Endothelial cell of umbilical vein (primary cell): ENCODE results near the gene SYNE1. TPM values are rescaled to one million over a fixed set of nuclear protein-coding genes. Genes with fewer than 3 reads are reported as not detected.

ENCODE experiments used
- BruUV-seq: library from RNA; stranded (reverse); fragments of 400-500 nt; replicated peaks from 2 replicates; lab custom pipeline; 2021; lab: Mats Ljungman, UMichigan
- CTCF ChIA-PET: fragments of 300-600, 350-600 bp; sonication (Branson Sonifier 250); formaldehyde crosslinking; loops from one replicate; lab custom pipeline; 2021; ENCODE audit warnings: antibody characterized with exemption, inconsistent platforms; lab: Charles Lee
- POLR2A ChIA-PET: fragments of 300-600, 350-600 bp; sonication (Branson Sonifier 250); formaldehyde crosslinking; loops from one replicate; lab custom pipeline; 2021; ENCODE audit warnings: antibody characterized with exemption, inconsistent platforms; lab: Charles Lee
- DNase-seq: peaks from one replicate; pipeline ENCODE4 v3.0.0-alpha.2; 2011; ENCODE audit warnings: low read depth, low spot score
- FAIRE-seq: peaks from 2 replicates; lab custom pipeline; 2011; peaks lifted over from hg19 to GRCh38; lab: Jason Lieb, UNC
- H2AFZ ChIP-seq: 2 replicates; pipeline ENCODE4 v1.6.0; 2012; ENCODE audit warnings: low read depth, low read length, control low read depth, inconsistent platforms
- H3K27ac ChIP-seq: 2 replicates; pipeline ENCODE4 v1.5.1; 2011; ENCODE audit warnings: low read depth, mild to moderate bottlenecking, control low read depth, low read length, moderate library complexity; ENCODE audit not compliant: insufficient read depth
- H3K27me3 ChIP-seq, 2 experiments: 2 replicates each; pipeline versions ENCODE4 v1.6.0 to v1.6.1; 2011; ENCODE audit warnings: low read length in 2 of 2, mixed read lengths in 1 of 2; ENCODE audit not compliant: control insufficient read depth in 2 of 2, insufficient read depth in 2 of 2
- H3K36me3 ChIP-seq, 2 experiments: 2 replicates in 1 of 2; 3 replicates in 1 of 2; pipeline ENCODE4 v1.5.1; 2011; ENCODE audit warnings: low read length in 2 of 2, mild to moderate bottlenecking in 1 of 2, moderate library complexity in 1 of 2; ENCODE audit not compliant: control insufficient read depth in 2 of 2, insufficient read depth in 2 of 2; ENCODE audit errors: extremely low read depth in 1 of 2
- H3K4me1 ChIP-seq: 3 replicates; pipeline ENCODE4 v1.5.1; 2011; ENCODE audit warnings: mild to moderate bottlenecking, low read length; ENCODE audit not compliant: control insufficient read depth, insufficient read depth; ENCODE audit errors: extremely low read depth
- H3K4me2 ChIP-seq: 2 replicates; pipeline ENCODE4 v1.6.1; 2011; ENCODE audit warnings: low read length, control low read depth, mixed read lengths; ENCODE audit not compliant: insufficient read depth
- H3K4me3 ChIP-seq, 3 experiments: fragments of 200-600 bp in 1 of 3; sonication (generic), shearing (Covaris generic) in 1 of 3; replicated peaks in 1 of 3; 2 replicates each; pipeline ENCODE4 v1.5.1; 2011 to 2016; ENCODE audit warnings: control low read depth in 3 of 3, low read length in 3 of 3, mild to moderate bottlenecking in 2 of 3, inconsistent platforms in 1 of 3, low read depth in 1 of 3, moderate library complexity in 1 of 3; ENCODE audit not compliant: insufficient read depth in 1 of 3
- H3K79me2 ChIP-seq: 2 replicates; pipeline ENCODE4 v1.6.0; 2012; ENCODE audit warnings: low read length, inconsistent platforms; ENCODE audit not compliant: control insufficient read depth, insufficient read depth
- H3K9ac ChIP-seq: replicated peaks from 2 replicates; pipeline ENCODE3; 2011; ENCODE audit warnings: low read length, control low read depth; ENCODE audit not compliant: insufficient read depth; ENCODE audit errors: extremely low read depth
- H3K9me1 ChIP-seq: replicated peaks from 3 replicates; pipeline ENCODE4 v1.6.0; 2011; ENCODE audit warnings: mild to moderate bottlenecking, low read length; ENCODE audit not compliant: control insufficient read depth, insufficient read depth; ENCODE audit errors: extremely low read depth
- H3K9me3 ChIP-seq: replicated peaks from 2 replicates; pipeline ENCODE4 v1.5.1; 2012; ENCODE audit warnings: low read length, inconsistent platforms; ENCODE audit not compliant: control insufficient read depth, insufficient read depth
- H4K20me1 ChIP-seq: replicated peaks from 2 replicates; pipeline ENCODE3; 2011; ENCODE audit warnings: mild to moderate bottlenecking, low read length; ENCODE audit not compliant: control insufficient read depth, insufficient read depth; ENCODE audit errors: extremely low read depth
- FOS ChIP-seq: IDR thresholded peaks from 2 replicates; pipeline ENCODE4 v1.6.1; 2011; ENCODE audit warnings: mild to moderate bottlenecking, low read length, moderate library complexity, borderline replicate concordance; ENCODE audit not compliant: insufficient read depth
- GATA2 ChIP-seq: IDR thresholded peaks from 2 replicates; pipeline ENCODE4 v1.7.0; 2011; ENCODE audit warnings: low read depth, mild to moderate bottlenecking, moderate library complexity, mixed read lengths, low read length; ENCODE audit not compliant: insufficient read length, insufficient read depth
- MYC ChIP-seq: IDR thresholded peaks from one replicate; pipeline ENCODE4 v1.6.1; 2011; ENCODE audit warnings: mild to moderate bottlenecking, low read depth, low read length
- POLR2AphosphoS5 ChIP-seq: IDR thresholded peaks from 2 replicates; pipeline ENCODE4 v1.6.1; 2012; ENCODE audit warnings: low read depth, mild to moderate bottlenecking, control low read depth, low read length, moderate library complexity; ENCODE audit not compliant: insufficient read depth
- dilution Hi-C: fragments of 300-500 bp; cut with MboI; formaldehyde crosslinking; loops from one replicate; pipeline ENCODE4 v1.15.0; 2019; ENCODE audit warnings: low sequenced_read_pairs; ENCODE audit not compliant: extremely low pct_ligation_motif_present
- intact Hi-C: fragments of 100-400 bp; cut with micrococcal nuclease; formaldehyde crosslinking; loops from one replicate; pipeline ENCODE4 v1.10.0; 2022
- polyA plus RNA-seq, 4 experiments: library from polyadenylated mRNA; depleted of rRNA in 3 of 4; stranded (reverse) in 3 of 4; unstranded in 1 of 4; fragments of >200 nt; gene quantifications; 2 replicates each; pipeline versions ENCODE4 v1.2.1 to v1.2.3, GENCODE V29; 2011 to 2012; ENCODE audit warnings: missing spikeins in 1 of 4
- total RNA-seq: library from RNA; stranded (reverse); gene quantifications from 2 replicates; pipeline ENCODE4 v1.2.3, GENCODE V29; 2021
- TF ChIP-seq, protein P1 (sequence below), 2 donors: IDR thresholded peaks; 1 replicate in 1 of 2; 2 replicates in 1 of 2; pipeline ENCODE4 v1.5.1; 2011; ENCODE audit warnings: low read length in 2 of 2, mild to moderate bottlenecking in 2 of 2, moderate library complexity in 2 of 2, control low read depth in 1 of 2, inconsistent platforms in 1 of 2, low read depth in 1 of 2; ENCODE audit not compliant: insufficient read depth in 1 of 2; ENCODE audit errors: extremely low read depth in 1 of 2

The SYNE1 gene
- total and polyA plus RNA-seq, 2 donors (not counting 3 experiments of a cell fraction or from before 2014, with no cell fraction given): 26.5 to 52.3 TPM

DNA sequence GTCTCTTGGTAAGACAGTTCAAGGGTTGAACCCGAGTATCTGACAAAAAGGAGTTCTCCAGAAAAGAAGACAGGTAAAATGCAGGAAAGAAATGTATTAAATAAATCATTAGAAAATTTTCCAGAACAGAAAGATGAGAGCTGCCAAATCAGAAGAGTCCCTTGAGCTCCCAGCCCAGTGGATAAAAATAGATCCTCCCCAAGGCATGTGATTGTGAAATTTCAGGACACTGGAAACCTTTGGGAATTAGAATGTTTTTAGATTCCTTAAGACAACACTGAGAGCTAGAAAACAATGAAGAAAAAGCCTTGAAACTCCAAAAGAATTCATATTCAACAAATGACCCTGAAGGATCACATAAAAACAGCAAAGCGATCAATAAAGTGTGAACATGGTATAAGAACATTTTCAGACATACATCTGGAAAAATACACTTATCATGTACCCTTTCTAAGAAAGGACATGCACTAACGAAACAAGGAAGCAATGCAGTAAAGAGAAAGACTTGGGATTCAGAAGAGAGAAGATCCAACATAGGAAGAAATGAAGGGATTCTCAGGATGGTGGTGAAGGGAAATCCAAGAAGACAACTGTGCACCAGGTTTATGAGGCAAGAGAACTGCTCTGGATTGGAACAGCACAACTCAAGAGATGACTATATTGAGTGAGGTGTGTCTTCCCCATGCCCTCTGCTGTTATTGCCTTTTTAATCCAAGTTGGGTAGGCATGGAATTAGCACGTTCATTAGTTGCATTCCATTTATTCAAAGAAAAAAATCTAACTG lies 390.4 kb downstream of the SYNE1 start:
- Histone ChIP-seq H3K9ac (no peak overlapping the region), H3K4me2 (no peak overlapping the region), H3K4me1 (no peaks in the 10 kb centered on the region), H3K9me3 (no peaks in the 10 kb centered on the region), H3K4me3 (no peak overlapping the region), H3K79me2 (no peaks in the 10 kb centered on the region), H2AFZ (no peak overlapping the region), H3K9me1 (no peaks in the 10 kb centered on the region), H4K20me1 (no peaks in the 10 kb centered on the region), H3K36me3 (no peaks in the 10 kb centered on the region), H3K27me3 (no peaks in the 10 kb centered on the region), H3K27ac (no peak overlapping the region)
- FAIRE-seq (no peak), DNase-seq (no peak)
- dilution Hi-C loops (no loop called here), intact Hi-C loops (no loop called here)
- no peak for TF ChIP-seq POLR2AphosphoS5
- no peak for TF ChIP-seq FOS
- ChIA-PET POLR2A (no interaction called here), CTCF (interaction anchor here (0.8 to 1.9 kb wide), 2 partner anchors 10 to 21 kb away, joined by 4 to 6 read pairs; no protein-coding TSS in a partner anchor)
- no TSS peak for BruUV-seq

DNA sequence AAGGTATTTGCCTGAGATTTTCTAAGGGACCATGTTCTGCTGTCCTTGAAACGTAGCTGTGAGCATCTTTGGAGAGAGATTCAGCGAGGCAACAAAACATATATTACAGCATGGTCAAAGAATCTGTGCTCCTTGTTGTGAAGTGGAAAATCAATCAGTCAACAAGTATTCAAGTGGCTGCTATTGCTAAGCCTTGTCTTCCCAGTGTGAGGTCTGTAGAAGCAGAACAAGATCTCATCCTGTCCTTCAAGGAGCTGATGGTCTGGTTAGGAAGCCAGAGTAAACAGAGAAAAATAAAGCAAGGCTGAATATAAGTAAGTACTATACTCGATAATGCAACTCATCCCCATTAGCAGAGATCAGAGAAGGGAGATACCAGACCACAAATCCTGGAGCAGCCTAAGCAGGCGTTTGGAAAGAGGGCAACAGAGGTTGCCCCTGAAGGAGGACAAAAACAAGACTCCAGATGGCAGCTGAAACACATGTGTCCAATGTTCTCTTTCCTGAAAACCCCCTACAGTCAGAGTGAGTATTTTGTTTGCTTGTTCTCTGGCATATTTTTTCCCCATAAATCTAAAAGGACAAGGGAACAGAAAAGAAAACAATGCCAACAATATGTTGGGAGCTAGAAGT lies 392.0 kb downstream of the SYNE1 start:
- intact Hi-C loops: no loop called here
- dilution Hi-C loops: no loop called here
- Histone ChIP-seq H3K4me3 (no peak overlapping the region), H3K9ac (no peak overlapping the region), H3K9me3 (no peaks in the 10 kb centered on the region), H3K79me2 (no peaks in the 10 kb centered on the region), H3K9me1 (no peaks in the 10 kb centered on the region), H3K27ac (no peak overlapping the region), H4K20me1 (no peaks in the 10 kb centered on the region), H3K4me2 (no peak overlapping the region), H2AFZ (no peak overlapping the region), H3K4me1 (no peaks in the 10 kb centered on the region), H3K27me3 (no peaks in the 10 kb centered on the region), H3K36me3 (peaks cover 0 to 5% of the 10 kb centered on the region in 2 experiments)
- DNase-seq (peak; percentile 74), FAIRE-seq (no peak)
- CTCF ChIA-PET: interaction anchor here (1.2 to 1.9 kb wide), 2 partner anchors 8 to 480 kb away, joined by 6 to 7 read pairs; no protein-coding TSS in a partner anchor
- POLR2A ChIA-PET: no interaction called here
- TF ChIP-seq, protein P1, sequence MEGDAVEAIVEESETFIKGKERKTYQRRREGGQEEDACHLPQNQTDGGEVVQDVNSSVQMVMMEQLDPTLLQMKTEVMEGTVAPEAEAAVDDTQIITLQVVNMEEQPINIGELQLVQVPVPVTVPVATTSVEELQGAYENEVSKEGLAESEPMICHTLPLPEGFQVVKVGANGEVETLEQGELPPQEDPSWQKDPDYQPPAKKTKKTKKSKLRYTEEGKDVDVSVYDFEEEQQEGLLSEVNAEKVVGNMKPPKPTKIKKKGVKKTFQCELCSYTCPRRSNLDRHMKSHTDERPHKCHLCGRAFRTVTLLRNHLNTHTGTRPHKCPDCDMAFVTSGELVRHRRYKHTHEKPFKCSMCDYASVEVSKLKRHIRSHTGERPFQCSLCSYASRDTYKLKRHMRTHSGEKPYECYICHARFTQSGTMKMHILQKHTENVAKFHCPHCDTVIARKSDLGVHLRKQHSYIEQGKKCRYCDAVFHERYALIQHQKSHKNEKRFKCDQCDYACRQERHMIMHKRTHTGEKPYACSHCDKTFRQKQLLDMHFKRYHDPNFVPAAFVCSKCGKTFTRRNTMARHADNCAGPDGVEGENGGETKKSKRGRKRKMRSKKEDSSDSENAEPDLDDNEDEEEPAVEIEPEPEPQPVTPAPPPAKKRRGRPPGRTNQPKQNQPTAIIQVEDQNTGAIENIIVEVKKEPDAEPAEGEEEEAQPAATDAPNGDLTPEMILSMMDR (IDR thresholded peaks at IDR 0.05; ENCODE audit: extremely low read depth in 1 of 2, insufficient read depth in 1 of 2, low read depth in 1 of 2, low read length in 2 of 2): no peak
- TF ChIP-seq POLR2AphosphoS5 (no peak), GATA2 (no peak), MYC (no peak)
- BruUV-seq: no TSS peak
